HepG2 (cell line): Measurements from ENCODE around the gene ENTPD2. TPM values are rescaled to one million over a fixed set of nuclear protein-coding genes. Genes with fewer than 3 reads are reported as not detected.

Experiments used
- AGO1 ChIP-seq: fragments of 200-400 bp; formaldehyde crosslinking; IDR thresholded peaks from 2 replicates; pipeline ENCODE4 v1.6.1; 2017; ENCODE audit warnings: mild to moderate bottlenecking, low read depth, low read length, moderate library complexity; ENCODE audit not compliant: poor library complexity, severe bottlenecking
- ATRX ChIP-seq: sonication (generic); formaldehyde crosslinking; IDR thresholded peaks from 2 replicates; pipeline ENCODE4 v1.4.0; 2020; ENCODE audit warnings: missing genetic modification reagents, borderline replicate concordance
- CBFB ChIP-seq: sonication (generic); formaldehyde crosslinking; IDR thresholded peaks from 2 replicates; pipeline ENCODE4 v1.4.0; 2020; ENCODE audit warnings: missing genetic modification reagents
- GTF2F1 ChIP-seq: fragments of 150-350 bp; IDR thresholded peaks from 2 replicates; pipeline ENCODE4 v1.6.1; 2014; ENCODE audit warnings: low read length
- MEF2D ChIP-seq: sonication (generic); formaldehyde crosslinking; IDR thresholded peaks from 2 replicates; pipeline ENCODE4 v1.5.1; 2020; ENCODE audit warnings: mild to moderate bottlenecking, missing genetic modification reagents
- NFE2L1 ChIP-seq: sonication (generic); formaldehyde crosslinking; IDR thresholded peaks from 2 replicates; pipeline ENCODE4 v1.4.0; 2020; ENCODE audit warnings: missing genetic modification reagents, mild to moderate bottlenecking, borderline replicate concordance
- RAD51 ChIP-seq: fragments of 450-650 bp; IDR thresholded peaks from 2 replicates; pipeline ENCODE4 v1.6.1; 2016; ENCODE audit warnings: borderline replicate concordance
- RBM22 ChIP-seq: fragments of 200-400 bp; formaldehyde crosslinking; optimal IDR thresholded peaks from 2 replicates; pipeline ENCODE3; 2017; ENCODE audit warnings: mild to moderate bottlenecking, low read length, moderate library complexity
- SATB2 ChIP-seq: sonication (generic); formaldehyde crosslinking; IDR thresholded peaks from 2 replicates; pipeline ENCODE4 v1.5.0; 2020; ENCODE audit warnings: missing genetic modification reagents
- XBP1 ChIP-seq: sonication (generic); formaldehyde crosslinking; IDR thresholded peaks from 2 replicates; pipeline ENCODE4 v1.5.0; 2020; ENCODE audit warnings: missing genetic modification reagents
- ZFP82 ChIP-seq: sonication (generic); formaldehyde crosslinking; IDR thresholded peaks from 2 replicates; pipeline ENCODE4 v1.5.1; 2020; ENCODE audit warnings: mild to moderate bottlenecking, missing genetic modification reagents, borderline replicate concordance
- ZFX ChIP-seq: sonication (generic); formaldehyde crosslinking; IDR thresholded peaks from 2 replicates; pipeline ENCODE4 v1.4.0; 2020; ENCODE audit warnings: mild to moderate bottlenecking, low read depth, missing genetic modification reagents, moderate library complexity
- ZNF331 ChIP-seq: sonication (generic); formaldehyde crosslinking; IDR thresholded peaks from 2 replicates; pipeline ENCODE4 v1.4.0; 2020; ENCODE audit warnings: missing genetic modification reagents
- ZNF335 ChIP-seq: sonication (generic); formaldehyde crosslinking; IDR thresholded peaks from 2 replicates; pipeline ENCODE4 v1.4.0; 2020; ENCODE audit warnings: missing genetic modification reagents
- ZNF510 ChIP-seq: sonication (generic); formaldehyde crosslinking; IDR thresholded peaks from 2 replicates; pipeline ENCODE4 v1.4.0; 2020; ENCODE audit warnings: low read depth, mild to moderate bottlenecking, missing genetic modification reagents
- ZNF547 ChIP-seq: sonication (generic); formaldehyde crosslinking; IDR thresholded peaks from 2 replicates; pipeline ENCODE4 v1.5.1; 2020; ENCODE audit warnings: mild to moderate bottlenecking, missing genetic modification reagents
- ZNF549 ChIP-seq: sonication (generic); formaldehyde crosslinking; IDR thresholded peaks from 2 replicates; pipeline ENCODE4 v1.5.0; 2020; ENCODE audit warnings: missing genetic modification reagents
- ZNF562 ChIP-seq: sonication (generic); formaldehyde crosslinking; IDR thresholded peaks from 2 replicates; pipeline ENCODE4 v1.8.0; 2022; ENCODE audit warnings: missing genetic modification reagents, borderline replicate concordance
- ZNF563 ChIP-seq: sonication (generic); formaldehyde crosslinking; IDR thresholded peaks from 2 replicates; pipeline ENCODE4 v1.8.0; 2022; ENCODE audit warnings: mild to moderate bottlenecking, moderate library complexity, missing genetic modification reagents
- ZNF674 ChIP-seq: sonication (generic); formaldehyde crosslinking; IDR thresholded peaks from 2 replicates; pipeline ENCODE4 v1.5.0; 2020; ENCODE audit warnings: low read depth, mild to moderate bottlenecking, missing genetic modification reagents
- ZNF776 ChIP-seq: sonication (generic); formaldehyde crosslinking; IDR thresholded peaks from 2 replicates; pipeline ENCODE4 v1.4.0; 2020; ENCODE audit warnings: mild to moderate bottlenecking, missing genetic modification reagents
- ZNF850 ChIP-seq: sonication (generic); formaldehyde crosslinking; conservative IDR thresholded peaks from 2 replicates; pipeline ENCODE4 v1.9.0; 2021; ENCODE audit warnings: mild to moderate bottlenecking, missing genetic modification reagents
- polyA plus RNA-seq, 8 experiments: library from polyadenylated mRNA; depleted of rRNA in 3 of 8; stranded (reverse) in 7 of 8; unstranded in 1 of 8; fragments of >200 nt; fragmentation: Illumina TruSeq in 4 of 8; extraction: Trizol in 4 of 8; gene quantifications; 2 replicates each; pipeline versions ENCODE4 v1.2.1 to v1.2.3, GENCODE V29; 2011 to 2016; ENCODE audit warnings: low read depth in 4 of 8, missing spikeins in 1 of 8, mixed read lengths in 1 of 8; ENCODE audit not compliant: insufficient read depth in 1 of 8
- total RNA-seq, 5 experiments: library from RNA; depleted of rRNA; stranded (reverse); fragments of >200 nt; fragmentation: Illumina TruSeq; extraction: Trizol; gene quantifications; 2 replicates each; pipeline ENCODE4 v1.2.3, GENCODE V29; 2016; ENCODE audit warnings: low read depth in 1 of 5
- TF ChIP-seq, protein P1 (sequence below): sonication (generic); formaldehyde crosslinking; IDR thresholded peaks from 2 replicates; pipeline ENCODE4 v1.8.1; 2022; ENCODE audit warnings: low read depth, mild to moderate bottlenecking, missing genetic modification reagents
- TF ChIP-seq, protein P2 (sequence below): sonication (generic); formaldehyde crosslinking; IDR thresholded peaks from 2 replicates; pipeline ENCODE4 v1.8.0; 2022; ENCODE audit warnings: mild to moderate bottlenecking, missing genetic modification reagents; ENCODE audit not compliant: insufficient replicate concordance
- TF ChIP-seq, protein P3 (sequence below): sonication (generic); formaldehyde crosslinking; IDR thresholded peaks from 2 replicates; pipeline ENCODE4 v1.8.0; 2022; ENCODE audit warnings: missing genetic modification reagents, mild to moderate bottlenecking, borderline replicate concordance

The ENTPD2 gene
- total and polyA plus RNA-seq, 2 of the 13 experiments (the other 11 are each of a cell fraction or from before 2014, with no cell fraction given), result 0.95 to 3.2 TPM

DNA sequence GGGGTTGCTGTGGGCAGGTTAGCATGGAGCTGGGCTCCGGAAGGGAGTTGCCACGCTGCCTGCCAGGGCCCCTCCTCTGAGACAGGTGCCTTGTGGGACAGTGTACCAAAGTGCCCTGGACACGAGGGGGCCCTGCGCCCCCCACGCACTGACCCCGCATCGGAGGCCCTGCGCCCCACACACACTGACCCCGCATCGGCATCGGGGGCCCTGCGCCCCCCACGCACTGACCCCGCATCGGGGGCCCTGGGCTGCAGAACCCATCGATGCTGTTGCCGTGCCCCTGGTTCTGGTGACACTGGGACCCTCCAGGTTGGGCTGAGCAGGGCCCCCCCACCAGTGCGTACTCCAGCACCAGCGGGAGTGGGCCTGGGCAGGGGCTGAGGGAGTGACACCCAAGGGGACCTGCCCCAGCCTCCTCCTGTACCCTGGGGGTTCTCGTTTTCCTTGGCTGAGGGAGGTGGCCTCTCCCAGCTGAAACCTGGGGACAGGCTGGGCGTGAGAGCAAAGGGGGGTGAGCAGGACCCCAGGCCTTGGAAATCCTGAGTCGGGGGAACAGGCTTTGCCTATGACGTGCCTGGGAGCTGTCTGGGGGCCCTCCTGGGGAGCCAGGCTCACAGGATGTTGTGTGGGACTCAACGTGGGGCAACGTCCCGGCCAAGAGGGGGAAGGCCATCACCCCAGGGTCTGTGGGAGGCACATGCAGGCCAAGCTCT lies 9.6 kb upstream of the ENTPD2 start (continued):
- TF ChIP-seq CBFB, result no peak
- TF ChIP-seq GTF2F1, result no peak
- TF ChIP-seq, protein P1, sequence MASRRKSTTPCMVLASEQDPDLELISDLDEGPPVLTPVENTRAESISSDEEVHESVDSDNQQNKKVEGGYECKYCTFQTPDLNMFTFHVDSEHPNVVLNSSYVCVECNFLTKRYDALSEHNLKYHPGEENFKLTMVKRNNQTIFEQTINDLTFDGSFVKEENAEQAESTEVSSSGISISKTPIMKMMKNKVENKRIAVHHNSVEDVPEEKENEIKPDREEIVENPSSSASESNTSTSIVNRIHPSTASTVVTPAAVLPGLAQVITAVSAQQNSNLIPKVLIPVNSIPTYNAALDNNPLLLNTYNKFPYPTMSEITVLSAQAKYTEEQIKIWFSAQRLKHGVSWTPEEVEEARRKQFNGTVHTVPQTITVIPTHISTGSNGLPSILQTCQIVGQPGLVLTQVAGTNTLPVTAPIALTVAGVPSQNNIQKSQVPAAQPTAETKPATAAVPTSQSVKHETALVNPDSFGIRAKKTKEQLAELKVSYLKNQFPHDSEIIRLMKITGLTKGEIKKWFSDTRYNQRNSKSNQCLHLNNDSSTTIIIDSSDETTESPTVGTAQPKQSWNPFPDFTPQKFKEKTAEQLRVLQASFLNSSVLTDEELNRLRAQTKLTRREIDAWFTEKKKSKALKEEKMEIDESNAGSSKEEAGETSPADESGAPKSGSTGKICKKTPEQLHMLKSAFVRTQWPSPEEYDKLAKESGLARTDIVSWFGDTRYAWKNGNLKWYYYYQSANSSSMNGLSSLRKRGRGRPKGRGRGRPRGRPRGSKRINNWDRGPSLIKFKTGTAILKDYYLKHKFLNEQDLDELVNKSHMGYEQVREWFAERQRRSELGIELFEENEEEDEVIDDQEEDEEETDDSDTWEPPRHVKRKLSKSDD (CRISPR knock-in tag), result no peak
- TF ChIP-seq RBM22, result no peak
- TF ChIP-seq ZNF776 (CRISPR knock-in tag), result 0 out of 2 replicates have a peak, but pooled peaks have one; percentile 1
- no peak for TF ChIP-seq NFE2L1 (CRISPR knock-in tag)
- TF ChIP-seq ATRX, result no peak
- no peak for TF ChIP-seq ZNF510 (CRISPR knock-in tag)
- no peak for TF ChIP-seq ZNF563 (CRISPR knock-in tag)
- no peak for TF ChIP-seq XBP1 (CRISPR knock-in tag)
- no peak for TF ChIP-seq ZNF335 (CRISPR knock-in tag)
- TF ChIP-seq MEF2D (CRISPR knock-in tag), result no peak
- no peak for TF ChIP-seq SATB2 (CRISPR knock-in tag)
- TF ChIP-seq ZFP82 (CRISPR knock-in tag), result no peak
- TF ChIP-seq ZNF331, result no peak
- TF ChIP-seq ZNF562 (CRISPR knock-in tag), result no peak
- TF ChIP-seq, protein P2, sequence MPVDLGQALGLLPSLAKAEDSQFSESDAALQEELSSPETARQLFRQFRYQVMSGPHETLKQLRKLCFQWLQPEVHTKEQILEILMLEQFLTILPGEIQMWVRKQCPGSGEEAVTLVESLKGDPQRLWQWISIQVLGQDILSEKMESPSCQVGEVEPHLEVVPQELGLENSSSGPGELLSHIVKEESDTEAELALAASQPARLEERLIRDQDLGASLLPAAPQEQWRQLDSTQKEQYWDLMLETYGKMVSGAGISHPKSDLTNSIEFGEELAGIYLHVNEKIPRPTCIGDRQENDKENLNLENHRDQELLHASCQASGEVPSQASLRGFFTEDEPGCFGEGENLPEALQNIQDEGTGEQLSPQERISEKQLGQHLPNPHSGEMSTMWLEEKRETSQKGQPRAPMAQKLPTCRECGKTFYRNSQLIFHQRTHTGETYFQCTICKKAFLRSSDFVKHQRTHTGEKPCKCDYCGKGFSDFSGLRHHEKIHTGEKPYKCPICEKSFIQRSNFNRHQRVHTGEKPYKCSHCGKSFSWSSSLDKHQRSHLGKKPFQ, result no peak
- TF ChIP-seq ZFX (CRISPR knock-in tag), result no peak
- 0 out of 2 replicates have a peak, but pooled peaks have one; percentile 3 for TF ChIP-seq ZNF547 (CRISPR knock-in tag)
- TF ChIP-seq ZNF549 (CRISPR knock-in tag), result no peak
- TF ChIP-seq AGO1, result no peak
- TF ChIP-seq ZNF850 (CRISPR knock-in tag), result no peak
- TF ChIP-seq, protein P3, sequence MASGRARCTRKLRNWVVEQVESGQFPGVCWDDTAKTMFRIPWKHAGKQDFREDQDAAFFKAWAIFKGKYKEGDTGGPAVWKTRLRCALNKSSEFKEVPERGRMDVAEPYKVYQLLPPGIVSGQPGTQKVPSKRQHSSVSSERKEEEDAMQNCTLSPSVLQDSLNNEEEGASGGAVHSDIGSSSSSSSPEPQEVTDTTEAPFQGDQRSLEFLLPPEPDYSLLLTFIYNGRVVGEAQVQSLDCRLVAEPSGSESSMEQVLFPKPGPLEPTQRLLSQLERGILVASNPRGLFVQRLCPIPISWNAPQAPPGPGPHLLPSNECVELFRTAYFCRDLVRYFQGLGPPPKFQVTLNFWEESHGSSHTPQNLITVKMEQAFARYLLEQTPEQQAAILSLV (CRISPR knock-in tag), result no peak
- TF ChIP-seq ZNF674 (CRISPR knock-in tag), result no peak
- no peak for TF ChIP-seq RAD51
- TF ChIP-seq, all 625 proteins: peak for 8
